Natural killer cell (primary cell): Measurements from ENCODE around the gene BBX. TPM values are rescaled to one million over a fixed set of nuclear protein-coding genes. Genes with fewer than 3 reads are reported as not detected.

Source experiments
- ATAC-seq, 3 donors: fragments of 150-1000 bp in 2 of 3; fragments of 200-7000 bp in 1 of 3; cut with Tn5 transposase; 1 replicate in 1 of 3; 2 replicates in 2 of 3; pipeline ENCODE4 v1.10.0; 2021; ENCODE audit warnings: mild to moderate bottlenecking in 2 of 3, moderate library complexity in 2 of 3
- DNase-seq, 2 donors: peaks; one replicate each; pipeline versions ENCODE4 v3.0.0 to v3.0.0-alpha.2; 2013 to 2021; ENCODE audit warnings: mixed read lengths in 1 of 2
- H3K27ac ChIP-seq: one replicate; pipeline ENCODE4 v1.5.1; 2013; ENCODE audit warnings: mild to moderate bottlenecking, low read length
- H3K27me3 ChIP-seq: one replicate; pipeline ENCODE4 v1.6.1; 2013; ENCODE audit warnings: low read length; ENCODE audit not compliant: control insufficient read depth, insufficient read depth
- H3K36me3 ChIP-seq: one replicate; pipeline ENCODE4 v1.6.1; 2013; ENCODE audit warnings: low read length; ENCODE audit not compliant: control insufficient read depth, insufficient read depth
- H3K4me1 ChIP-seq: one replicate; pipeline ENCODE4 v1.6.1; 2013; ENCODE audit warnings: low read length; ENCODE audit not compliant: control insufficient read depth, insufficient read depth
- H3K4me3 ChIP-seq: one replicate; pipeline ENCODE4 v1.5.1; 2013; ENCODE audit warnings: low read length
- H3K9me3 ChIP-seq: one replicate; pipeline ENCODE4 v1.6.1; 2013; ENCODE audit warnings: low read length; ENCODE audit not compliant: control insufficient read depth, insufficient read depth
- H3K27ac Mint-ChIP-seq, 2 donors: one replicate each; pipeline ENCODE4 v1.8.0; 2022; ENCODE audit warnings: mild to moderate bottlenecking in 2 of 2, mixed read lengths in 2 of 2, moderate library complexity in 1 of 2
- H3K27me3 Mint-ChIP-seq, 2 donors: one replicate each; pipeline ENCODE4 v1.8.0; 2022; ENCODE audit warnings: low read depth in 2 of 2, mixed read lengths in 2 of 2
- H3K36me3 Mint-ChIP-seq: one replicate; pipeline ENCODE4 v1.8.0; 2022; ENCODE audit warnings: mixed read lengths
- H3K4me1 Mint-ChIP-seq, 2 donors: one replicate each; pipeline ENCODE4 v1.8.0; 2022; ENCODE audit warnings: mixed read lengths in 2 of 2
- H3K4me3 Mint-ChIP-seq: one replicate; pipeline ENCODE4 v1.8.0; 2022; ENCODE audit warnings: mild to moderate bottlenecking, moderate library complexity, mixed read lengths
- H3K9me3 Mint-ChIP-seq, 2 donors: one replicate each; pipeline ENCODE4 v1.8.0; 2022; ENCODE audit warnings: mixed read lengths in 2 of 2
- CTCF ChIP-seq: fragments of 200-600 bp; IDR thresholded peaks from one replicate; pipeline ENCODE4 v1.8.0; 2022; ENCODE audit warnings: antibody characterized with exemption
- WGBS: methylation state at CpG from one replicate; pipeline ENCODE4 v1.1.7; 2013; ENCODE audit warnings: missing lambda C conversion rate; ENCODE audit not compliant: insufficient coverage; 5-methylcytosine and 5-hydroxymethylcytosine counted together
- intact Hi-C: fragments of 100-400 bp; cut with micrococcal nuclease; formaldehyde crosslinking; loops from one replicate; pipeline ENCODE4 v1.14.2; 2022
- total RNA-seq, 4 donors: library from RNA; stranded (reverse); fragments of 120-200 nt in 1 of 4; gene quantifications; one replicate each; pipeline versions ENCODE4 v1.2.3 to v1.2.4, GENCODE V29; 2013 to 2022

The BBX gene
- total RNA-seq, 3 donors from 2014 or later (not counting 1 experiment from before 2014, with no cell fraction given), result 80.0 to 87.1 (median 83.4) TPM

- H3K9me3 Mint-ChIP-seq, result no peaks in the 10 kb centered on the region
- WGBS, result 45% methylated on average over 5 of the region's 5 CpGs
- no peak overlapping the region for H3K4me3 Mint-ChIP-seq
- H3K4me1 Mint-ChIP-seq, result peaks cover 37 to 44% of the 10 kb centered on the region in 2 donors
- Histone ChIP-seq H3K4me1 (peaks cover 5% of the 10 kb centered on the region), H3K4me3 (no peak overlapping the region), H3K36me3 (no peaks in the 10 kb centered on the region), H3K27me3 (no peaks in the 10 kb centered on the region), H3K27ac (no peak overlapping the region), H3K9me3 (no peaks in the 10 kb centered on the region)
- H3K27me3 Mint-ChIP-seq, result no peaks in the 10 kb centered on the region
- ATAC-seq (peak in 1 of 3 donors; percentile 49), DNase-seq (peak in 1 of 2 donors; percentile 53)
- intact Hi-C loops, result no loop called here
- TF ChIP-seq CTCF, result no peak
- no peaks in the 10 kb centered on the region for H3K36me3 Mint-ChIP-seq
- peak overlapping the region in 1 of 2 donors; percentile 25 for H3K27ac Mint-ChIP-seq
These were observed 161.7 kb downstream of the BBX start for GRCh38 chr3:107684431-107684925.

- no peak overlapping the region for H3K4me3 ChIP-seq
- H3K9me3 ChIP-seq, result no peaks in the 10 kb centered on the region
- intact Hi-C loops, result no loop called here
- peaks cover 5% of the 10 kb centered on the region for H3K4me1 ChIP-seq
- H3K36me3 ChIP-seq, result no peaks in the 10 kb centered on the region
- no peaks in the 10 kb centered on the region for H3K27me3 ChIP-seq
- H3K27ac ChIP-seq, result no peak overlapping the region
- ATAC-seq (no peak), DNase-seq (no peak)
- TF ChIP-seq CTCF, result no peak
- 100% methylated on average over 2 of the region's 2 CpGs for WGBS
- H3K27ac Mint-ChIP-seq, result peak overlapping the region in 1 of 2 donors; percentile 25
- no peaks in the 10 kb centered on the region for H3K9me3 Mint-ChIP-seq
- no peaks in the 10 kb centered on the region for H3K36me3 Mint-ChIP-seq
- no peaks in the 10 kb centered on the region for H3K27me3 Mint-ChIP-seq
- no peak overlapping the region for H3K4me3 Mint-ChIP-seq
- H3K4me1 Mint-ChIP-seq, result peaks cover 32 to 36% of the 10 kb centered on the region in 2 donors
These were observed 162.6 kb downstream of the BBX start for GRCh38 chr3:107685383-107685782.

DNA sequence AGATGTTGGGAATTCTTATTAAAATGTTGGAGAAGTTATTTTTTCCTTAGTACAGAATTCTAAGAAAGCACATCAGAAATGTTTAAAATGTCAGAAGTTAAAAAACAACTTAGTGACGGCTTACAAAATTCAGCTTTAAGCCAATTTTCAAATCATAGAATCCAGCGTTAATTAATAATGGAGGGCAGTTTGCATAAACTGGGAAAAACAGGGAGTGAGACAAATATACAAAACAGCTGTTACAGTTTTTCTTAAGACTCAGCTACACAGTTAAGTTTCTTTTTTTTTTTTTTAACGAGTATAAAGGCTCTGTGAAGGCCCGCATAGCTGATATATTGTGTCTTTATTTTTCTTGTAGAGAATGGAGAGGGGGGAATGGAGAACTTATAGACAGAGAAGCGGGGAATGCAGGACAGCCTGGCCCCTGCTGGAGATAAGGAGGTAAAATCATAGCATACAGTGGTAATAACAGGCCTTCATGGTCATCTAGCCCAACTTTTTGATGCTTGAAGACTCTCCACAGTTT, 164.4 kb downstream of the BBX start:
- H3K27me3 ChIP-seq, result no peaks in the 10 kb centered on the region
- ATAC-seq (no peak), DNase-seq (no peak)
- H3K4me3 ChIP-seq, result no peak overlapping the region
- H3K27ac Mint-ChIP-seq, result no peak overlapping the region
- no peak overlapping the region for H3K4me3 Mint-ChIP-seq
- no peaks in the 10 kb centered on the region for H3K36me3 Mint-ChIP-seq
- no peaks in the 10 kb centered on the region for H3K27me3 Mint-ChIP-seq
- H3K27ac ChIP-seq, result no peak overlapping the region
- peaks cover 34 to 35% of the 10 kb centered on the region in 2 donors for H3K4me1 Mint-ChIP-seq
- H3K9me3 Mint-ChIP-seq, result no peaks in the 10 kb centered on the region
- intact Hi-C loops, result no loop called here
- no peaks in the 10 kb centered on the region for H3K36me3 ChIP-seq
- 100% methylated on average over 2 of the region's 5 CpGs for WGBS
- H3K9me3 ChIP-seq, result no peaks in the 10 kb centered on the region
- H3K4me1 ChIP-seq, result peaks cover 5% of the 10 kb centered on the region
- no peak for TF ChIP-seq CTCF

DNA sequence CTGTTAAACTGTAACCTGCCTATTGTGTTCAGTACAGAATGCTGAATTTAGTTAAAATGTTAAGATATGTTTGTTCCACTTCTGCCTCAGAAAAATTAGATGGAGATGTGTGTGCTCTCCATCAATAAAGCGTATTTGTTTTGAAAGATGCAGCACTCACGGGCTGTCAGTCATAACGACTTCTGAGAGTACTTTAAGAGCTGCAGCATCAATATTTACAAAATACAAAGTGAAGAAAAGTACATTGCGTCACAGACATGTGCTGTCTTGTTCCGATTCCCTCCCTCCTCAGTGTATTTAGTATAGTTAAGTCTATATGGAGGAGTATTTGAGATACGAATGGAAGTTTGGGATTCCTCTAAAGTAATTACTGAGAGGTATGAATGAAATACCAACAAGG, 166.6 kb downstream of the BBX start:
- Mint-ChIP-seq H3K27me3 (no peaks in the 10 kb centered on the region), H3K36me3 (no peaks in the 10 kb centered on the region), H3K4me1 (peaks cover 15 to 27% of the 10 kb centered on the region in 2 donors), H3K9me3 (no peaks in the 10 kb centered on the region), H3K4me3 (no peak overlapping the region), H3K27ac (peak overlapping the region in 1 of 2 donors; percentile 26)
- no peak overlapping the region for H3K4me3 ChIP-seq
- H3K4me1 ChIP-seq, result peaks cover 4% of the 10 kb centered on the region
- no peaks in the 10 kb centered on the region for H3K9me3 ChIP-seq
- DNase-seq (no peak), ATAC-seq (no peak)
- 88% methylated on average over 3 of the region's 6 CpGs for WGBS
- no peak for TF ChIP-seq CTCF
- no peak overlapping the region for H3K27ac ChIP-seq
- intact Hi-C loops, result no loop called here
- H3K36me3 ChIP-seq, result no peaks in the 10 kb centered on the region
- H3K27me3 ChIP-seq, result no peaks in the 10 kb centered on the region
